ENCODE measurements around the gene TBC1D9.

- no peak for TF ChIP-seq ESRRA (IDR thresholded peaks at IDR 0.05; ENCODE audit: low read length)
- no peak for TF ChIP-seq MEF2B (IDR thresholded peaks at IDR 0.05; ENCODE audit: partially characterized antibody, poor library complexity, severe bottlenecking)
- TF ChIP-seq, protein P1, sequence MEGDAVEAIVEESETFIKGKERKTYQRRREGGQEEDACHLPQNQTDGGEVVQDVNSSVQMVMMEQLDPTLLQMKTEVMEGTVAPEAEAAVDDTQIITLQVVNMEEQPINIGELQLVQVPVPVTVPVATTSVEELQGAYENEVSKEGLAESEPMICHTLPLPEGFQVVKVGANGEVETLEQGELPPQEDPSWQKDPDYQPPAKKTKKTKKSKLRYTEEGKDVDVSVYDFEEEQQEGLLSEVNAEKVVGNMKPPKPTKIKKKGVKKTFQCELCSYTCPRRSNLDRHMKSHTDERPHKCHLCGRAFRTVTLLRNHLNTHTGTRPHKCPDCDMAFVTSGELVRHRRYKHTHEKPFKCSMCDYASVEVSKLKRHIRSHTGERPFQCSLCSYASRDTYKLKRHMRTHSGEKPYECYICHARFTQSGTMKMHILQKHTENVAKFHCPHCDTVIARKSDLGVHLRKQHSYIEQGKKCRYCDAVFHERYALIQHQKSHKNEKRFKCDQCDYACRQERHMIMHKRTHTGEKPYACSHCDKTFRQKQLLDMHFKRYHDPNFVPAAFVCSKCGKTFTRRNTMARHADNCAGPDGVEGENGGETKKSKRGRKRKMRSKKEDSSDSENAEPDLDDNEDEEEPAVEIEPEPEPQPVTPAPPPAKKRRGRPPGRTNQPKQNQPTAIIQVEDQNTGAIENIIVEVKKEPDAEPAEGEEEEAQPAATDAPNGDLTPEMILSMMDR (IDR thresholded peaks at IDR 0.05 in 2 of 3, conservative IDR thresholded peaks at IDR 0.05 in 1 of 3; ENCODE audit: control insufficient read depth in 2 of 3, extremely low read depth in 1 of 3, insufficient read depth in 1 of 3, low read depth in 3 of 3, low read length in 3 of 3): no peak
- TF ChIP-seq SREBF1 (IDR thresholded peaks at IDR 0.05; ENCODE audit: low read length): no peak
- TF ChIP-seq FOXM1 (IDR thresholded peaks at IDR 0.05; ENCODE audit: low read depth, low read length): no peak
- no peak for TF ChIP-seq USF2 (IDR thresholded peaks at IDR 0.05; ENCODE audit: borderline replicate concordance, low read depth, low read length)
- no peak for TF ChIP-seq FOS (IDR thresholded peaks at IDR 0.05; ENCODE audit: borderline replicate concordance, extremely low read depth, insufficient read length)
- no peak for TF ChIP-seq TCF12 (IDR thresholded peaks at IDR 0.05; ENCODE audit: low read depth, low read length)
- TF ChIP-seq CEBPB (IDR thresholded peaks at IDR 0.05; ENCODE audit: borderline replicate concordance in 1 of 2, low read depth in 2 of 2, low read length in 2 of 2): no peak
- TF ChIP-seq, protein P2, sequence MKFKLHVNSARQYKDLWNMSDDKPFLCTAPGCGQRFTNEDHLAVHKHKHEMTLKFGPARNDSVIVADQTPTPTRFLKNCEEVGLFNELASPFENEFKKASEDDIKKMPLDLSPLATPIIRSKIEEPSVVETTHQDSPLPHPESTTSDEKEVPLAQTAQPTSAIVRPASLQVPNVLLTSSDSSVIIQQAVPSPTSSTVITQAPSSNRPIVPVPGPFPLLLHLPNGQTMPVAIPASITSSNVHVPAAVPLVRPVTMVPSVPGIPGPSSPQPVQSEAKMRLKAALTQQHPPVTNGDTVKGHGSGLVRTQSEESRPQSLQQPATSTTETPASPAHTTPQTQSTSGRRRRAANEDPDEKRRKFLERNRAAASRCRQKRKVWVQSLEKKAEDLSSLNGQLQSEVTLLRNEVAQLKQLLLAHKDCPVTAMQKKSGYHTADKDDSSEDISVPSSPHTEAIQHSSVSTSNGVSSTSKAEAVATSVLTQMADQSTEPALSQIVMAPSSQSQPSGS (IDR thresholded peaks at IDR 0.05; ENCODE audit: low read length): no peak
- TF ChIP-seq RBBP5 (conservative IDR thresholded peaks at IDR 0.05): no peak
- no peak for TF ChIP-seq JUNB (IDR thresholded peaks at IDR 0.05)
- TF ChIP-seq, protein P3, sequence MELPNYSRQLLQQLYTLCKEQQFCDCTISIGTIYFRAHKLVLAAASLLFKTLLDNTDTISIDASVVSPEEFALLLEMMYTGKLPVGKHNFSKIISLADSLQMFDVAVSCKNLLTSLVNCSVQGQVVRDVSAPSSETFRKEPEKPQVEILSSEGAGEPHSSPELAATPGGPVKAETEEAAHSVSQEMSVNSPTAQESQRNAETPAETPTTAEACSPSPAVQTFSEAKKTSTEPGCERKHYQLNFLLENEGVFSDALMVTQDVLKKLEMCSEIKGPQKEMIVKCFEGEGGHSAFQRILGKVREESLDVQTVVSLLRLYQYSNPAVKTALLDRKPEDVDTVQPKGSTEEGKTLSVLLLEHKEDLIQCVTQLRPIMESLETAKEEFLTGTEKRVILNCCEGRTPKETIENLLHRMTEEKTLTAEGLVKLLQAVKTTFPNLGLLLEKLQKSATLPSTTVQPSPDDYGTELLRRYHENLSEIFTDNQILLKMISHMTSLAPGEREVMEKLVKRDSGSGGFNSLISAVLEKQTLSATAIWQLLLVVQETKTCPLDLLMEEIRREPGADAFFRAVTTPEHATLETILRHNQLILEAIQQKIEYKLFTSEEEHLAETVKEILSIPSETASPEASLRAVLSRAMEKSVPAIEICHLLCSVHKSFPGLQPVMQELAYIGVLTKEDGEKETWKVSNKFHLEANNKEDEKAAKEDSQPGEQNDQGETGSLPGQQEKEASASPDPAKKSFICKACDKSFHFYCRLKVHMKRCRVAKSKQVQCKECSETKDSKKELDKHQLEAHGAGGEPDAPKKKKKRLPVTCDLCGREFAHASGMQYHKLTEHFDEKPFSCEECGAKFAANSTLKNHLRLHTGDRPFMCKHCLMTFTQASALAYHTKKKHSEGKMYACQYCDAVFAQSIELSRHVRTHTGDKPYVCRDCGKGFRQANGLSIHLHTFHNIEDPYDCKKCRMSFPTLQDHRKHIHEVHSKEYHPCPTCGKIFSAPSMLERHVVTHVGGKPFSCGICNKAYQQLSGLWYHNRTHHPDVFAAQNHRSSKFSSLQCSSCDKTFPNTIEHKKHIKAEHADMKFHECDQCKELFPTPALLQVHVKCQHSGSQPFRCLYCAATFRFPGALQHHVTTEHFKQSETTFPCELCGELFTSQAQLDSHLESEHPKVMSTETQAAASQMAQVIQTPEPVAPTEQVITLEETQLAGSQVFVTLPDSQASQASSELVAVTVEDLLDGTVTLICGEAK (IDR thresholded peaks at IDR 0.05; ENCODE audit: borderline replicate concordance): no peak
- TF ChIP-seq EP300 (IDR thresholded peaks at IDR 0.05; ENCODE audit: borderline replicate concordance in 1 of 2, control insufficient read depth in 1 of 2, low read depth in 2 of 2, low read length in 2 of 2): no peak
Observed at GRCh38 chr4:140633124-140633523, 123.1 kb downstream of the TBC1D9 start.
